ENCODE results near the gene SPIC. TPM values are rescaled to one million over a fixed set of nuclear protein-coding genes. Genes with fewer than 3 reads are reported as not detected.
"Not testable (repeated sequence)": the region's sequence is repeated elsewhere in the genome, so short reads cannot be mapped to it uniquely, and the experiment has no call there.

The SPIC gene
- not detected for total RNA-seq

DNA sequence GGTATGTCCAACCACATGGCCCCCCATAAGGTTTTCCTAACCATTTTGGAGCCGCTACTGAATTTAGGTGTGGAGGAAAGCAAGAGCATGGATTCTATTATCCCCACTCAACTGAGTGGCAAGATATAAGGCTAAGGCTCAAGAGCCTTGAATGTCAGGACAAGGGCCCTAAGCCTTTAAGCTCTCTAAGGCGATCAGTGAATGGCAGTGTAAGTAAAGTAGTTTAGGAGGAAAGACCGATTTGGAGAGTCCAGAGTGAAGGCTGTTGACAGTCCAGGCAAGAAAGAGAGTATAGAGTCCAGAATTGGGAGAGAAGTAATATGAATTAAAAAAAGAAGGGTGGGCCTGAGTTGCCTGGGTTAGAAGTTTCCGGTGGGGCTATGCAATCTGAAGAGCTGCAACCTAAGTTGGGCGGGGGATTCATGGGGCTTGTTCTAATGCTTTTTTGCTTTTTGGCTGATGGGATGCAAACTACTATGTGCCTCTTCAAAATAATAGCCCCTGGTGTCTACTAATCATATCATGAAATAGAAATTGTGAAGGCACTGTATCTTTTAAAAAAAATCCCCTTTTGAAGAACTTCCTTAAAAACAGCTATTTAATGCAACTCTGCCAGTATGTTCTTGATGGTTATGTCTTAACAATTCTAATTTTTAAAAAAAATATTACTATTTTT lies at the start of gene SPIC:
Gene SPIC, plus strand, starts transcription at position 626 of the 676 bp plus-strand sequence. CDS start 1,569 bp downstream, outside the sequence.
- H3K4me1 Mint-ChIP-seq (ENCODE audit: low read depth in 2 of 2), result no peaks in the 10 kb centered on the region

DNA sequence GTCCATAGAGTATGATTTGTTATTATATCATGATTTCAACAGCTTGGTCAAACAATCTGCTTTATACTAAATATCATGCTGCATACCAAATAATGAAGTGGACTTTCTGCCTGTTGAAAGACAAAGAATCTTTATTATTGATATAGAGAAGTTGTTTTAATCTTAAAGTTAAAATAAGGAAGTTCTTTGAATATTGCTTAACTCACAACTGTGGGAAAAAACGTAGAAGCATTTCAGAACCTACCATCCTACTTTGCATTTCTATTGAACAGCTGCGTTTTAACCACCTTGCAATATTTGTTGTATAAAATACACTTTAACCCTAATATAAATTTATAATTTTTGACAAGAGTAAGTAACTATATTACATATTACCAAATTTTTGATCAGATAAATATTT lies 44.7 kb upstream of the SPIC start:
- no peak for ATAC-seq
- Mint-ChIP-seq H3K27me3 (peaks cover 0 to 5% of the 10 kb centered on the region in 2 donors), H3K27ac (no peak overlapping the region), H3K4me3 (no peak overlapping the region), H3K4me1 (ENCODE audit: low read depth in 2 of 2) (no peaks in the 10 kb centered on the region), H3K36me3 (no peaks in the 10 kb centered on the region), H3K9me3 (no peaks in the 10 kb centered on the region)
- DNase-seq (ENCODE audit: low spot score), result no peak

More for the DNA sequence above, at the start of gene SPIC:
- Mint-ChIP-seq H3K36me3 (no peaks in the 10 kb centered on the region), H3K9me3 (no peaks in the 10 kb centered on the region), H3K27me3 (no peaks in the 10 kb centered on the region), H3K27ac (no peak within 1 kb of the TSS), H3K4me3 (no peak within 1 kb of the TSS)
- ATAC-seq (no peak), DNase-seq (ENCODE audit: low spot score) (no peak)

DNA sequence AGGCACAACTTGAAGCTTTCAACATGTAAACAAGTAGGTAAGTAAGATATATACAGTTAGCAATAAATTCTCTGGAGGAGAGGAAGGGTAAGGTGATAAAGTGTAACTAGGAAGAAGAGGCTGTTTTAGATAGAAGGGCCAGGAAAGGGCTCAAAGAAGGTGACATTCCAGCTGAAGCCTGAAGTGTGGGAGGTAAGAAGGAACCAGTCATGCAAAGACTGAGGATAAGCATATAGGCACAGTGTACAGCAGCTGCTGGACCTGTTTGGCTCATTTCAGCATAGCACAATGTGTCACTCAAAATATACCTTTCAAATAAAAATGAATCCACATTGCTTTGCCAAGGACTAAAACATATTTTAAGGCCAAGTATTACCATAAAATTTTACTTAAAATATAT lies 39.0 kb upstream of the SPIC start:
- Mint-ChIP-seq H3K4me3 (no peak overlapping the region), H3K9me3 (no peaks in the 10 kb centered on the region), H3K27me3 (peaks cover 0 to 8% of the 10 kb centered on the region in 2 donors), H3K36me3 (no peaks in the 10 kb centered on the region), H3K4me1 (ENCODE audit: low read depth in 2 of 2) (no peaks in the 10 kb centered on the region), H3K27ac (no peak overlapping the region)
- no peak for ATAC-seq
- DNase-seq (ENCODE audit: low spot score), result no peak

DNA sequence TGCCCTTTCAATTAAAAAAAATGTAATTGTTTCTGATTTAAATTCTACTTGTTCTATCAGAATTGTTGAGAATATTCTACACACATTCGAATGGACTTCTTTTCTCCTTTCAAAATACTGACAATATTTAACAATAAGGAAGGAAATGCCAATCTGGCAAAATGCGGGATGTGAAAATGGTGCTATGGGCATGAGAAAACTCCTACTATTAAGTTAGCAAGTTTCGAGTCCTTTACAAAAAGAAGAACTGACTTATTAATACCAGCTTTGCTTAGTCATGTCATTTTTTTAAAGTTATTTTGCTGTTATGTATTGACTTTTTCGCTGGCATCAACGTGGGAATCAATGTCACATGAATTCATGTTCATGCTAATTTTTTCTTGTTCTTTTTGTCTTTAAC lies 35.9 kb upstream of the SPIC start:
- H3K27me3 Mint-ChIP-seq, result peaks cover 0 to 8% of the 10 kb centered on the region in 2 donors
- no peaks in the 10 kb centered on the region for H3K36me3 Mint-ChIP-seq
- ATAC-seq (no peak), DNase-seq (ENCODE audit: low spot score) (no peak)
- H3K9me3 Mint-ChIP-seq, result no peaks in the 10 kb centered on the region
- no peak overlapping the region for H3K27ac Mint-ChIP-seq
- H3K4me1 Mint-ChIP-seq (ENCODE audit: low read depth in 2 of 2), result no peaks in the 10 kb centered on the region
- no peak overlapping the region for H3K4me3 Mint-ChIP-seq

DNA sequence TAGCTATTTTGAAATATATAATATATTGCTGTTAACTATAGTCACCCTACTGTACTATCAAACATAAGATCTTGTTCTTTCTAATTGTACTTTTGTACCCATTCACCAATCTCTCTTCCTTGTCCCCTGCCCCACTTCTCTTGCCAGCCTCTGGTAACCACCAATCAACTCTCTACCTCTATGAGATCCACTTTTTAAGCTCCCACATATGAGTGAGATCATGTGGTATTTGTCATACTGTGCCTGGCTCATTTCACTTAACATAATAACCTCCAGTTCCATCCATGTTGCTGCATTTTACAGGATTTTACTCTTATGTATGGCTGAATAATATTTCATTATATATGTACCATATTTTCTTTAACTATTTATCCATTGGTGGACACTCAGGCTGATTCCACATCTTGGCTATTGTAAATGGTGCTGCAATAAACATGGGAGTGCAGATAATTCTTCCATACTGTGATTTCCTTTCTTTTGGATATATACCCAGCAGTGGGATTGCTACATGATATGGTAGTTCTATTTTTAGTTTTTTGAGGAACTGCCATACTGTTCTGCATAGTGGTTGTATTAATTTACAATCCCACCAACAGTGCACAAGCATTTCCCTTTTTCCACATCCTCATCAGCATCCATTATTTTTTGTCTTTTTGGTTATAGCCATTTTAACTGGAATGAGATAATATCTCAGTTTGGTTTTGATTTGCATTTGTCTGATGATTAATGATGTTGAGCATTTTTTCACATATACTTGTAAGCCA lies 33.5 kb upstream of the SPIC start:
- Mint-ChIP-seq H3K27me3 (peaks cover 0 to 6% of the 10 kb centered on the region in 2 donors), H3K9me3 (no peaks in the 10 kb centered on the region), H3K27ac (no peak overlapping the region), H3K4me3 (no peak overlapping the region), H3K4me1 (ENCODE audit: low read depth in 2 of 2) (no peaks in the 10 kb centered on the region), H3K36me3 (no peaks in the 10 kb centered on the region)
- ATAC-seq (no peak), DNase-seq (ENCODE audit: low spot score) (no peak)

DNA sequence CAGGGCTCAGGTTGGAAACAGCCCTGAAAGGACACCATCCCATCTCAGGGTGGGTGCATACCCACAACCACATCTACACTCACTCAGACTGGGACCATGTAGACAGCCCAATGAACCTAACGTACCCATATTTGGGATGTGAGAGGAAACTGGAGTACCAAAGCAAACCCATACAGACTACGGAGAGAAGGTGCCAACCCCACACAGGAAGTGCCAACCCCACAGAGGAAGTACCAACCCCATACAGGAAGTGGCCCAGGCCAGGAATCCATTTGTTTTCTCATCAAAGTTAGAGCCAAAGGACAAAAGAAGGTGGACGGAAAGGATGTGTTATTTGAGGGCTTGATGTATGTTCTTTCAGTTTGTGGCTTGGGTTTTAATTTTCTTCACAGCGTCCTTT lies 19.5 kb upstream of the SPIC start:
- peak overlapping the region; percentile 71 to 78 for H3K27ac Mint-ChIP-seq

DNA sequence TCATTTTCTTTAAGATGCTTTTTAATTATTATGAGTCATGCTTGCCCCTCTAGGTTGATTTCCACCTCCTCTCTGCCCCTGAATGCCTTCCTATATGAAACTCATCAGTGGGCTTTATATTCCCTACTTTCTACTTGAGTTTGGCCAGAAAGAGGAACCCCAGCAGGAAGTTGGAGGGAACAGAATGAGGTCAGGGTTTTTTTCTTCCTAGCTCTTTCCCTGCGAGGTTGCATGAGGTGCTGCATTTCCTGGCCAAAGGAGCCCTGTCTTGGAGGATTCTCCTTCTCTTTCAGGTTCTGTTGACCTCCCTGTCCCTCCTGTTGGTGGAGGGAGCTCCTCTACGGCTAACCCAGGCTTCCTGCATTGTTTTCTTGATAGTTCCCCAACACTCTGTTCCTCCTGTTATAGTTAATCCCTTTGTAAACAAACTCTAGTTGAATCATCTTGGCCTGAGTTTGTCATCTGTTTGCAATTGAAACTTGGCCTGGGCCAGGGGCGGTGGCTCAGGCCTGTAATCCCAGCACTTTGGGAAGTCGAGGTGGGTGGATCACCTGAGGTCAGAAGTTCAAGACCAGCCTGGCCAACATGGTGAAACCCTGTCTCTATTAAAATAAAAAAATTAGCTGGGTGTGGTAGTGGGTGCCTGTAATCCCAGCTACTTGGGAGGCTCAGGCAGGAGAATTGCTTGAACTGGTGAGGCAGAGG lies 15.3 kb upstream of the SPIC start:
- no peak overlapping the region for H3K4me3 Mint-ChIP-seq
- H3K9me3 Mint-ChIP-seq, result peaks cover 5% of the 10 kb centered on the region

More for the DNA sequence above, 19.5 kb upstream of the SPIC start:
- H3K4me3 Mint-ChIP-seq, result peak overlapping the region; percentile 74
- H3K4me1 Mint-ChIP-seq (ENCODE audit: low read depth in 2 of 2), result peaks cover 13 to 16% of the 10 kb centered on the region in 2 donors
- ATAC-seq (peak; percentile 82 to 87), DNase-seq (ENCODE audit: low spot score) (peak; percentile 66)
- no peaks in the 10 kb centered on the region for H3K27me3 Mint-ChIP-seq
- H3K36me3 Mint-ChIP-seq, result peaks cover 11% of the 10 kb centered on the region
- peaks cover 5% of the 10 kb centered on the region for H3K9me3 Mint-ChIP-seq

DNA sequence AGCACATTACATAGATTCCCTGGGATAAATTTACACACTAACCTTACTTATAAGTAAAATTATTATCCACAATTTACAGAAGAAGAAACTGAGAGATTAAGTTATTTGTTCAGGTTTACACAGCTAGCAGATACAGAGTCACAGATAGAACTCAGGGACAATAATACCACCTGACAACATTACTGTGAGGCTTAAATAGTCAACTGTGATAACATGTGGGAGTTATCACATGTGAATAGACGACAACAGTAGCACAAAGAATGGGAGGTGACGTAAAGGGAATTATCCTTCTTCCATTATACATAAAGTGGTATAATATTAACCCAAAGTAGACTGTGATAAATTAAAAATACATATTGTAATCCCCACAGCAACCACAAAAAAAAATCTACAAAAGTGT lies 6.2 kb upstream of the SPIC start:
- DNase-seq (ENCODE audit: low spot score), result no peak

More for the DNA sequence above, 15.3 kb upstream of the SPIC start:
- Mint-ChIP-seq H3K36me3 (peaks cover 11% of the 10 kb centered on the region), H3K27ac (no peak overlapping the region), H3K27me3 (peaks cover 0 to 3% of the 10 kb centered on the region in 2 donors), H3K4me1 (ENCODE audit: low read depth in 2 of 2) (peaks cover 13 to 16% of the 10 kb centered on the region in 2 donors)
- no peak for DNase-seq (ENCODE audit: low spot score)
- ATAC-seq, result no peak

DNA sequence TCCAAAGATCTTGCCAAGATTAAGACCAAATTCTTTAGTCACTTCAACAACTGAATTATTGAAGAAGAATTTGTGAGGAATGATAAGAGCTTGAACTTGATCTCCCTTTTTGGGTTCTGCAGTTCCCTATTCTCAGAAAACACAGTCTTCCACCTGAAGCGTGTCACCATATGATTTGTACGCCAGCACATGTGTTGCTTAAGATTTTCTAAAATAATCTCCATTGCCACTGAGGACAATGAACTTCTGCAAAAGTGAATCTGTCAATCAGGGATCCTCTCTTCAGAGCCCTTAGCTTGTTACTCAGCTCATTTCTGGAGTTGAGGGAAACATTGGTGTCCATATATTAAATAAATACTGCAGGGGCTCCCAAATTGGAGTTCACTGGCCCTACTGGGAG lies 4.2 kb upstream of the SPIC start:
- H3K27ac Mint-ChIP-seq, result no peak overlapping the region

More for the DNA sequence above, 6.2 kb upstream of the SPIC start:
- Mint-ChIP-seq H3K4me1 (ENCODE audit: low read depth in 2 of 2) (peaks cover 6% of the 10 kb centered on the region in 2 donors), H3K9me3 (no peaks in the 10 kb centered on the region), H3K27me3 (no peaks in the 10 kb centered on the region), H3K36me3 (no peaks in the 10 kb centered on the region), H3K27ac (no peak overlapping the region), H3K4me3 (no peak overlapping the region)
- ATAC-seq, result no peak

DNA sequence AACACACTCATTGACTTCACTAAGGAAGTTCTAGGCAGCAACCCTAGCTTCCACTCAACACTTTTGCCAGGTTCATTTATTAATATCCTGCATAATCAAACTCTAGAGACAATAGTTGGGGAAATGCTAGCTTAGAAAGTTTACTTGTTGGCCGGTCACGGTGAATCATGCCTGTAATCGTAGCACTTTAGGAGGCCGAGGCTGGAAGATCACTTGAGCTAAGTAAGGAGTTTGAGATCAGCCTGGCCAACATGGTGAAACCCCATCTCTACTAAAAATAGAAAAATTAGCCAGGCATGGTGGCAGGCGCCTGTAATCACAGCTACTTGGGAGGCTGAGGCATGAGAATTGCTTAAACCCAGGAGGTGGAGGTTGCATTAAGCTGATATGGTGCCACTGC lies 3.3 kb upstream of the SPIC start:
- ATAC-seq; H3K4me3 Mint-ChIP-seq; H3K4me1 Mint-ChIP-seq (ENCODE audit: low read depth in 2 of 2); H3K27me3 Mint-ChIP-seq; H3K27ac Mint-ChIP-seq; H3K9me3 Mint-ChIP-seq; DNase-seq (ENCODE audit: low spot score); H3K36me3 Mint-ChIP-seq: not testable (repeated sequence)

More for the DNA sequence above, 4.2 kb upstream of the SPIC start:
- Mint-ChIP-seq H3K4me1 (ENCODE audit: low read depth in 2 of 2) (peaks cover 0 to 1% of the 10 kb centered on the region in 2 donors), H3K9me3 (no peaks in the 10 kb centered on the region), H3K36me3 (no peaks in the 10 kb centered on the region), H3K27me3 (no peaks in the 10 kb centered on the region), H3K4me3 (no peak overlapping the region)
- no peak for DNase-seq (ENCODE audit: low spot score)
- no peak for ATAC-seq

DNA sequence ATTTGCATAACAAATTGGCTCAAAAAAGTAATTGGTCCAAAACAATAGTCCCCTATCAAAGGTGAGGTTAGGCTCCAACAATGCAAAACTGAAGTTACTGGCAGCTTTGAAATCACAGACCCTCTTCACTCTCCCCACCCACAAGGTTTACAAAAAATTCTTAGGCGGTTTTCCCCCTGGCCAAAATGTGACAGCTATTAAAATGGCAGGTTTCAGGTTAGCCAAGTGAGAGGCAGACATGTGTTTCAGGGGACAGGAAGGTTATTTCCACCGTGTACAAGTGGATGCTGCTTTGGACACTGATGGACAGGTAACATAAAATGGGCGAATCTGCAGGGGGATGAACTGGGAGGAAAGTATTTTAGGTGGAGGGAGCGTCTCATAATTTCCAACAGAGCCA lies 888 bp upstream of the SPIC start:
- H3K4me3 Mint-ChIP-seq, result no peak overlapping the region
- no peaks in the 10 kb centered on the region for H3K9me3 Mint-ChIP-seq
- DNase-seq (ENCODE audit: low spot score) (no peak), ATAC-seq (no peak)
- H3K36me3 Mint-ChIP-seq, result no peaks in the 10 kb centered on the region
- H3K27me3 Mint-ChIP-seq, result no peaks in the 10 kb centered on the region
- no peak overlapping the region for H3K27ac Mint-ChIP-seq
- no peaks in the 10 kb centered on the region for H3K4me1 Mint-ChIP-seq (ENCODE audit: low read depth in 2 of 2)

DNA sequence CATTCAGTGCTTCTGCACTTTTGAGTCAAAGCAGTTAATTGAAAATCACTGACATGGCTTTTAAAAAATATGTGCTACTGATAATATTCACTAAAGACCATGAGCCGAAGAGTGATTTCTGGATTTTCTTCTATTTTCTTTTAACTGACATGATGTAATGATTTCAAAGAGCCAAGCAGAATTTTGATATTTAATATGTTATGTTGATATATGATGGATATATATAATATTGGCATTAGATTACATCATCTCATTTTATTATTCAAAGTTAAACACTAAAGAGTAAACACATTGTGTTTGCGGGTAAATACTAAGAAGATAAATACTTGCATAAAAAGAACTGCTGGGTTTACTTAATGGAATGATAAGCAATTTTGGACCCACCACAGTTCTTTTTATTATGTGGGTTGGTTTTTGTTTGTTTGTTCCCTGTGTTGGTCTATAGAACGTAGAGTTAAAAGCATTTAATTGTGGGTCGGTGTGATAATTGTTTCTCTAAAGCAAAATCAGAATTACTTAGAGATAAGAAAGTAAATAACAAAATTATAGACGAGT lies 692 bp downstream of the SPIC start:
- H3K4me1 Mint-ChIP-seq (ENCODE audit: low read depth in 2 of 2), result no peaks in the 10 kb centered on the region
- H3K27me3 Mint-ChIP-seq, result no peaks in the 10 kb centered on the region
- H3K27ac Mint-ChIP-seq, result no peak overlapping the region
- H3K36me3 Mint-ChIP-seq, result no peaks in the 10 kb centered on the region
- no peak for DNase-seq (ENCODE audit: low spot score)
- ATAC-seq, result no peak
- no peak overlapping the region for H3K4me3 Mint-ChIP-seq
- no peaks in the 10 kb centered on the region for H3K9me3 Mint-ChIP-seq

DNA sequence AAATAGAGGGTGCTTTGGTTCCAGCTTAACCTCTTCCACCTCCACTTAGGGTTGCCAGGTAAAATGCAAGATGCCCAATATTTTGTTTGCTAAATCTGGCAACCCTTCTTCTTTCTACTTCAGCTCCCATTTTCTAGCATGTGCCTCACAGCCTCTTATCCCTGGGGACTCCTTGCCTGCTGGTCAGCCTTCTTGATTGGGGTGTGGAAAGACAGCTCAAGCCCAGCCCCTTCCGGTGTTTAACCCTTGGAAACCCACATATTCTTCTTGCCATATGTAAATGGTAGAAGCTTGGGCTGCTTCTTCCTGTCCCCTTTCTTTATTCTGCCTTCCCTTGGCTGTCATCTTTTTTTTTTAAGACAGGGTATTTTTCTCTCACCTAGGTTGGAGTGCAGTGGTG lies 5.7 kb downstream of the SPIC start:
- Mint-ChIP-seq H3K27ac (no peak overlapping the region), H3K9me3 (no peaks in the 10 kb centered on the region), H3K27me3 (no peaks in the 10 kb centered on the region), H3K36me3 (no peaks in the 10 kb centered on the region), H3K4me3 (no peak overlapping the region), H3K4me1 (ENCODE audit: low read depth in 2 of 2) (no peaks in the 10 kb centered on the region)
- no peak for ATAC-seq
- DNase-seq (ENCODE audit: low spot score), result no peak

DNA sequence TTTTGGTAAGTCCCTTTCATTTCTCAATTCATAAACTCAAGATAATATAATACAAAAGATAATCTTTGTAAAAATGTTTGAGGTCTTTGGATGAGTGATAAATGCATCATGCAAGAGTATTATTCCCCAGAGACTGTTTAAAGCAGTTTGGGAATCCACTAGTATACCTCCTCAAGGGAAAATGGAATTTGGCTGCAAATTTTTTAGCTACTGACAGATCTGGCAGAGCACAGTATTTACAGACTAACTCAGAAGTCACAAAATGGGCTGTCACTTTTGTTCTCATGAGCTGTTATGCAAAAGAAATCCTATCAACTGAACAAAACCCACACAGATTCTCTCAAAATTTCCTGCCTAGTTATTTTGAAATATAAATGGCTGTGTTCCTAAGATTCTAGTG lies 9.9 kb downstream of the SPIC start:
- ATAC-seq, result no peak
- Mint-ChIP-seq H3K9me3 (no peaks in the 10 kb centered on the region), H3K4me3 (no peak overlapping the region), H3K36me3 (no peaks in the 10 kb centered on the region), H3K27me3 (peaks cover 6 to 14% of the 10 kb centered on the region in 2 donors), H3K4me1 (ENCODE audit: low read depth in 2 of 2) (no peaks in the 10 kb centered on the region), H3K27ac (no peak overlapping the region)
- DNase-seq (ENCODE audit: low spot score), result no peak

All from natural killer cell treated with Interleukin-12 subunit alpha and Interleukin-12 subunit beta and Interleukin-15 and Interleukin-18, amount 100 ng/mL, for 72 hours (primary cell).